PC-3 (cell line): ENCODE measurements around the gene ALAS2.

ENCODE experiments used
- CTCF ChIP-seq: fragments of 300-600 bp; sonication (generic); conservative IDR thresholded peaks from 2 replicates; pipeline ENCODE4 v1.5.1; 2017; ENCODE audit warnings: antibody characterized with exemption, low read depth, mild to moderate bottlenecking, low read length
- EZH2 ChIP-seq: fragments of 300-600 bp; sonication (generic); IDR thresholded peaks from one replicate; pipeline ENCODE4 v1.6.1; 2017; ENCODE audit warnings: antibody characterized with exemption, mild to moderate bottlenecking, low read length; ENCODE audit not compliant: unreplicated experiment
- EZH2phosphoT487 ChIP-seq: fragments of 300-600 bp; sonication (generic); IDR thresholded peaks from 2 replicates; pipeline ENCODE4 v1.6.1; 2018; ENCODE audit warnings: mild to moderate bottlenecking, antibody characterized with exemption, low read length, borderline replicate concordance

DNA sequence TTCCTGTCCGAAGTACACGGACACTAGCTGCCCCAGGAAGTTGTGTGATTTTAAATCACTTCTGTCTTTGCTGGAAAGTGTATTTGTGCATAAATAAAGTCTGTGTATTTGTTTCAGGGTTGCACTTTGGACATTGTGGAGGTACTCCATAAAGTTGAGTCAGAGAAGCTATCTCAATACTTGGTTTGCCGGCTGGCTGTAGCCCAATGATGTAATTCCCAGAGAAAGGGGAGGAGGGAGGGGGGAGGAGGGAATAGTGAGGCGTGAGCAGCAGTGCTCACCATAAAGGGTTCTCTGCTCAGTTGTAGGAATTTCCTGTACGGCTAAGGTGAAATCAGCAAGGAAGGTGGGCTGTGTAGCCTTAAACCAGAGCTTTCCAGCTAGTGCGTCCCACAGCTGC, 23.1 kb downstream of the ALAS2 start:
- TF ChIP-seq CTCF (no peak), EZH2phosphoT487 (no peak), EZH2 (no peak)
